ENCODE results near the gene PHF21A. TPM values are rescaled to one million over a fixed set of nuclear protein-coding genes. Genes with fewer than 3 reads are reported as not detected.

Gene PHF21A
- total and polyA plus RNA-seq, 7 donors = 4.1 to 21.3 (median 17.2) TPM

GRCh38 chr11:45961751-45962240 is 159.5 kb downstream of the PHF21A start:
- no peak overlapping the region for H3K27ac ChIP-seq
- H3K4me3 ChIP-seq = no peak overlapping the region
- WGBS, 3 donors = 84 to 90% (median 84%) methylated on average over 7 of the region's 7 CpGs
- H3K27me3 ChIP-seq (ENCODE audit: insufficient read depth in 3 of 3, low read length in 2 of 3) = no peaks in the 10 kb centered on the region
- intact Hi-C loops (cut with DNase I) = loop anchor here in 1 of 2 donors (10.0 kb wide), 1 partner anchor 363 kb away; no protein-coding TSS in a partner anchor
- H3K4me1 ChIP-seq = no peaks in the 10 kb centered on the region
- ATAC-seq (no peak), DNase-seq (no peak)
- TF ChIP-seq, protein P1, sequence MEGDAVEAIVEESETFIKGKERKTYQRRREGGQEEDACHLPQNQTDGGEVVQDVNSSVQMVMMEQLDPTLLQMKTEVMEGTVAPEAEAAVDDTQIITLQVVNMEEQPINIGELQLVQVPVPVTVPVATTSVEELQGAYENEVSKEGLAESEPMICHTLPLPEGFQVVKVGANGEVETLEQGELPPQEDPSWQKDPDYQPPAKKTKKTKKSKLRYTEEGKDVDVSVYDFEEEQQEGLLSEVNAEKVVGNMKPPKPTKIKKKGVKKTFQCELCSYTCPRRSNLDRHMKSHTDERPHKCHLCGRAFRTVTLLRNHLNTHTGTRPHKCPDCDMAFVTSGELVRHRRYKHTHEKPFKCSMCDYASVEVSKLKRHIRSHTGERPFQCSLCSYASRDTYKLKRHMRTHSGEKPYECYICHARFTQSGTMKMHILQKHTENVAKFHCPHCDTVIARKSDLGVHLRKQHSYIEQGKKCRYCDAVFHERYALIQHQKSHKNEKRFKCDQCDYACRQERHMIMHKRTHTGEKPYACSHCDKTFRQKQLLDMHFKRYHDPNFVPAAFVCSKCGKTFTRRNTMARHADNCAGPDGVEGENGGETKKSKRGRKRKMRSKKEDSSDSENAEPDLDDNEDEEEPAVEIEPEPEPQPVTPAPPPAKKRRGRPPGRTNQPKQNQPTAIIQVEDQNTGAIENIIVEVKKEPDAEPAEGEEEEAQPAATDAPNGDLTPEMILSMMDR (IDR thresholded peaks at IDR 0.05) = no peak
- H3K36me3 ChIP-seq (ENCODE audit: insufficient read depth in 1 of 2, low read depth in 1 of 2) = peaks cover 0 to 32% of the 10 kb centered on the region in 2 donors
- H3K9me3 ChIP-seq = no peaks in the 10 kb centered on the region

- H3K27ac ChIP-seq = no peak overlapping the region
- DNase-seq (no peak), ATAC-seq (no peak)
- WGBS, 3 donors = 70 to 74% (median 71%) methylated on average over 4 of the region's 4 CpGs
- intact Hi-C loops (cut with DNase I) = loop anchor here in 1 of 2 donors (10.0 kb wide), 1 partner anchor 364 kb away; no protein-coding TSS in a partner anchor
- no peaks in the 10 kb centered on the region for H3K4me1 ChIP-seq
- no peaks in the 10 kb centered on the region for H3K9me3 ChIP-seq
- no peak overlapping the region for H3K4me3 ChIP-seq
- no peaks in the 10 kb centered on the region for H3K27me3 ChIP-seq (ENCODE audit: insufficient read depth in 3 of 3, low read length in 2 of 3)
- TF ChIP-seq, protein P1 (IDR thresholded peaks at IDR 0.05) = no peak
- peaks cover 0 to 31% of the 10 kb centered on the region in 2 donors for H3K36me3 ChIP-seq (ENCODE audit: insufficient read depth in 1 of 2, low read depth in 1 of 2)
These were observed 160.7 kb downstream of the PHF21A start for GRCh38 chr11:45960387-45961095.

DNA sequence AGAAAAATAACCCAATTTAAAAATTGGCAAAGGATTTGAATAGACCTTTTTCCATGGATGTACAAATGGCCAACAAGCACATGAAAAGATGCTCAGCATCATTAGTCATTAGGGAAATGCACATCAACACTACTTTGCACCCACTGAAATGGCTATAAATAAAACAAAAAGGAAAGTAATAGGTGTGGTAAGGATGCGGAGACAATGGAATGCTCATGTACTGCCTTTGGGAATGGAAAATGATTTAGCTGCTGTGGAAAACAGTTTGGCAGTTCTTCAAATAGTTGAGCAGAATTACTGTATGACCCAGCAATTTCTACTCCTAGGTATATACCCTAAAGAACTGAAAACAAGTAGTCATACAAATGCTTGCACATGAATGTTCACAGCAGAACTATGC is 161.4 kb downstream of the PHF21A start:
- TF ChIP-seq, protein P1 (IDR thresholded peaks at IDR 0.05) = no peak
- intact Hi-C loops (cut with DNase I) = loop anchor here in 1 of 2 donors (10.0 kb wide), 1 partner anchor 365 kb away; no protein-coding TSS in a partner anchor
- Histone ChIP-seq H3K27ac (no peak overlapping the region), H3K4me1 (no peaks in the 10 kb centered on the region), H3K4me3 (no peak overlapping the region), H3K9me3 (no peaks in the 10 kb centered on the region), H3K36me3 (ENCODE audit: insufficient read depth in 1 of 2, low read depth in 1 of 2) (peaks cover 0 to 28% of the 10 kb centered on the region in 2 donors), H3K27me3 (ENCODE audit: insufficient read depth in 3 of 3, low read length in 2 of 3) (no peaks in the 10 kb centered on the region)
- ATAC-seq (no peak), DNase-seq (no peak)
- WGBS, 3 donors = 61 to 84% (median 77%) methylated on average over 1 of the region's 1 CpG

GRCh38 chr11:45949992-45950407 is 171.3 kb downstream of the PHF21A start:
- TF ChIP-seq, protein P1 (IDR thresholded peaks at IDR 0.05) = no peak
- DNase-seq = no peak
- ATAC-seq = no peak

More at GRCh38 chr11:45949992-45950407, 171.3 kb downstream of the PHF21A start:
- H3K4me1 ChIP-seq = peaks cover 5% of the 10 kb centered on the region
- H3K27me3 ChIP-seq (ENCODE audit: insufficient read depth in 3 of 3, low read length in 2 of 3) = no peaks in the 10 kb centered on the region
- WGBS, 3 donors = 83 to 95% (median 92%) methylated on average over 1 of the region's 1 CpG
- H3K9me3 ChIP-seq = no peaks in the 10 kb centered on the region
- intact Hi-C loops (cut with DNase I) = no loop called here
- H3K27ac ChIP-seq = no peak overlapping the region
- peaks cover 9 to 83% of the 10 kb centered on the region in 2 donors for H3K36me3 ChIP-seq (ENCODE audit: insufficient read depth in 1 of 2, low read depth in 1 of 2)
- no peak overlapping the region for H3K4me3 ChIP-seq

All from psoas muscle (tissue), 8 donors.